LNCaP clone FGC (cell line): Measurements from ENCODE around the gene MTCH2.
"Not testable (repeated sequence)": the region's sequence is repeated elsewhere in the genome, so short reads cannot be mapped to it uniquely, and the experiment has no call there.

Source experiments
- DNase-seq: peaks from one replicate; pipeline ENCODE4 v3.0.0-alpha.2; 2011; ENCODE audit warnings: low read depth
- H3K4me3 ChIP-seq: 2 replicates; pipeline ENCODE4 v1.5.1; 2011; ENCODE audit warnings: mild to moderate bottlenecking, low read depth, low read length, control low read depth
- TF ChIP-seq, protein P1 (sequence below): IDR thresholded peaks from 2 replicates; pipeline ENCODE4 v1.5.1; 2012; ENCODE audit warnings: mild to moderate bottlenecking; ENCODE audit not compliant: control insufficient read depth, insufficient read depth; ENCODE audit errors: extremely low read depth

MTCH2 gene

GRCh38 chr11:47642099-47642855, at the start of gene MTCH2:
Gene MTCH2 (minus strand): TSS chr11:47642559. CDS start chr11:47642465, 94 bp downstream.
- TF ChIP-seq, protein P1, sequence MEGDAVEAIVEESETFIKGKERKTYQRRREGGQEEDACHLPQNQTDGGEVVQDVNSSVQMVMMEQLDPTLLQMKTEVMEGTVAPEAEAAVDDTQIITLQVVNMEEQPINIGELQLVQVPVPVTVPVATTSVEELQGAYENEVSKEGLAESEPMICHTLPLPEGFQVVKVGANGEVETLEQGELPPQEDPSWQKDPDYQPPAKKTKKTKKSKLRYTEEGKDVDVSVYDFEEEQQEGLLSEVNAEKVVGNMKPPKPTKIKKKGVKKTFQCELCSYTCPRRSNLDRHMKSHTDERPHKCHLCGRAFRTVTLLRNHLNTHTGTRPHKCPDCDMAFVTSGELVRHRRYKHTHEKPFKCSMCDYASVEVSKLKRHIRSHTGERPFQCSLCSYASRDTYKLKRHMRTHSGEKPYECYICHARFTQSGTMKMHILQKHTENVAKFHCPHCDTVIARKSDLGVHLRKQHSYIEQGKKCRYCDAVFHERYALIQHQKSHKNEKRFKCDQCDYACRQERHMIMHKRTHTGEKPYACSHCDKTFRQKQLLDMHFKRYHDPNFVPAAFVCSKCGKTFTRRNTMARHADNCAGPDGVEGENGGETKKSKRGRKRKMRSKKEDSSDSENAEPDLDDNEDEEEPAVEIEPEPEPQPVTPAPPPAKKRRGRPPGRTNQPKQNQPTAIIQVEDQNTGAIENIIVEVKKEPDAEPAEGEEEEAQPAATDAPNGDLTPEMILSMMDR: peak; percentile 48
- peak; percentile 89 for DNase-seq
- peak within 1 kb of the TSS; percentile 95 for H3K4me3 ChIP-seq

GRCh38 chr11:47691979-47692378, 49.6 kb upstream of the MTCH2 start:
- TF ChIP-seq, protein P1: no peak
- no peak overlapping the region for H3K4me3 ChIP-seq
- no peak for DNase-seq

- no peak overlapping the region for H3K4me3 ChIP-seq
- no peak for DNase-seq
- TF ChIP-seq, protein P1: no peak
Measured at GRCh38 chr11:47689480-47689879, 47.1 kb upstream of the MTCH2 start.

GRCh38 chr11:47688991-47689390, 46.6 kb upstream of the MTCH2 start:
- no peak for DNase-seq
- H3K4me3 ChIP-seq: no peak overlapping the region
- TF ChIP-seq, protein P1: no peak

DNA sequence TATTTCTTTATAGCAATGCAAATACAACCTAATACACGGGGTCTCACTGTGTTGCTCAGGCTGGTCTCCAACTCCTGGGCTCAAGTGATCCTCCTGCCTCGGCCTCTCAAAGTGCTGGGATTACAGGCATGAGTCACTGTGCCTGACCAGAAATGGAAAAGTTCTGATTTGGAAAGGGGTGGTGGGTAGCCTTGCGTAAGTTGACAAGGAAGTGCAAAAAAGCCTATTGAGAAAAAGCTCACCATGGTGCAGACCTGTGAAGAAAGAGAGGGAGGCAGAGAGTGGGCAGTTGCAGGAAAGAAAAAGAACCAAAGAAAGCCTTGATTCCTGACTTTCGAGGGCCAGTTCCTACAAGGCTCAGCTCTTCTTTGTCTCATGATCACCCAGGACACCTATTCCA, 45.8 kb upstream of the MTCH2 start:
- H3K4me3 ChIP-seq: no peak overlapping the region
- TF ChIP-seq, protein P1: no peak
- DNase-seq: no peak

DNA sequence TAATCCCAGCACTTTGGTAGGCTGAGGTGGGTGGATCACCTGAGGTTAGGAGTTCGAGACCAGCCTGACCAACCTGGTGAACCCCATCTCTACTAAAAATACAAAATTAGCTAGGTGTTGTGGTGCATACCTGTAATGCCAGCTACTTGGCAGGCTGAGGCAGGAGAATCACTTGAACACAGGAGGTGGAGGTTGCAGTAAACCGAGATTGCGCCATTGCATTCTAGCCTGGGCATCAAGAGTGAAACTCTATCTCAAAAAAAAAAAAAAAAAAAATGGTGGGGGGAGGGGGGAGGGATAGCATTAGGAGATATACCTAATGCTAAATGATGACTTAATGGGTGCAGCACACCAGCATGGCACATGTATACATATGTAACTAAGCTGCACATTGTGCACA, 44.3 kb upstream of the MTCH2 start:
- H3K4me3 ChIP-seq, DNase-seq: not testable (repeated sequence)

GRCh38 chr11:47686151-47686550, 43.8 kb upstream of the MTCH2 start:
- DNase-seq: no peak
- no peak overlapping the region for H3K4me3 ChIP-seq
- TF ChIP-seq, protein P1: no peak
